Measurements from ENCODE around the gene DOK6. TPM values are rescaled to one million over a fixed set of nuclear protein-coding genes. Genes with fewer than 3 reads are reported as not detected.

The DOK6 gene
- total and polyA plus RNA-seq, 2 experiments from 2014 or later, result 0.29 to 0.42 TPM

DNA sequence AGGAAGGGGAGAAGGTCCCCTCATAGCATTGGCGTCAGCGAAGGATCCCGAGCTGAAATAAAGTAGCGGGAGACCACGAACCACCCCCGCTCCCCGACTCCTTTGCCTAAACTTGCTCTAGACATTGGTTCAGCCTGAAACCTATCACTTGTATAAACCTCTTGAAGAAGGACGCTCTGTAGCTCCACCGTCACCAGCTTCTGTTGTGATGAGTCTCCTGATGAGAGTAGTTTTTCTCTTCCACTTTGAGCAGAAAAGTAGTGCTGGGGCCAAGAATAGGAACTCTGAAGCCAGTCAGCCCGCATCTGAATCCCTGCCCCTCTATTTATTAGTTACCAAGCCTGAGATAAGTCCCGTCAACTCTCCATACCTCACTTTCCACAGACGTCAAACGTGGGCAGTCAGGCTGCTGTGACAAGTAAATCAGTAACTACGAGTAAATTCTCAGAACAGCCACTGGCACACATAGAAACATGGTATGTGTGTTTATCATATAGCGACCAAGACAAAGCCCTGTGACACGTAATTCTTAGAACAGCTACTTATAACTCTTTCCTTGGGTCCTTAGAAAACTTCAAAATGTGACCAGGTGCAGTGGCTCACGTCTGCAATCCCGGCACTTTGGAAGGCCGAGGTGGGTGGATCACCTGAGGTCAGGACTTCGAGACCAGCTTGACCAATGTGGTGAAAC is 485.3 kb downstream of the DOK6 start (continued):
- TF ChIP-seq, protein P1, sequence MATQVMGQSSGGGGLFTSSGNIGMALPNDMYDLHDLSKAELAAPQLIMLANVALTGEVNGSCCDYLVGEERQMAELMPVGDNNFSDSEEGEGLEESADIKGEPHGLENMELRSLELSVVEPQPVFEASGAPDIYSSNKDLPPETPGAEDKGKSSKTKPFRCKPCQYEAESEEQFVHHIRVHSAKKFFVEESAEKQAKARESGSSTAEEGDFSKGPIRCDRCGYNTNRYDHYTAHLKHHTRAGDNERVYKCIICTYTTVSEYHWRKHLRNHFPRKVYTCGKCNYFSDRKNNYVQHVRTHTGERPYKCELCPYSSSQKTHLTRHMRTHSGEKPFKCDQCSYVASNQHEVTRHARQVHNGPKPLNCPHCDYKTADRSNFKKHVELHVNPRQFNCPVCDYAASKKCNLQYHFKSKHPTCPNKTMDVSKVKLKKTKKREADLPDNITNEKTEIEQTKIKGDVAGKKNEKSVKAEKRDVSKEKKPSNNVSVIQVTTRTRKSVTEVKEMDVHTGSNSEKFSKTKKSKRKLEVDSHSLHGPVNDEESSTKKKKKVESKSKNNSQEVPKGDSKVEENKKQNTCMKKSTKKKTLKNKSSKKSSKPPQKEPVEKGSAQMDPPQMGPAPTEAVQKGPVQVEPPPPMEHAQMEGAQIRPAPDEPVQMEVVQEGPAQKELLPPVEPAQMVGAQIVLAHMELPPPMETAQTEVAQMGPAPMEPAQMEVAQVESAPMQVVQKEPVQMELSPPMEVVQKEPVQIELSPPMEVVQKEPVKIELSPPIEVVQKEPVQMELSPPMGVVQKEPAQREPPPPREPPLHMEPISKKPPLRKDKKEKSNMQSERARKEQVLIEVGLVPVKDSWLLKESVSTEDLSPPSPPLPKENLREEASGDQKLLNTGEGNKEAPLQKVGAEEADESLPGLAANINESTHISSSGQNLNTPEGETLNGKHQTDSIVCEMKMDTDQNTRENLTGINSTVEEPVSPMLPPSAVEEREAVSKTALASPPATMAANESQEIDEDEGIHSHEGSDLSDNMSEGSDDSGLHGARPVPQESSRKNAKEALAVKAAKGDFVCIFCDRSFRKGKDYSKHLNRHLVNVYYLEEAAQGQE (IDR thresholded peaks at IDR 0.05; ENCODE audit: unreplicated experiment), result no peak
- TF ChIP-seq NANOG (IDR thresholded peaks at IDR 0.05; ENCODE audit: borderline replicate concordance) (no peak), EZH2 (IDR thresholded peaks at IDR 0.05; ENCODE audit: low read depth, unreplicated experiment) (no peak), STAT1 (IDR thresholded peaks at IDR 0.05; ENCODE audit: unreplicated experiment) (no peak)
- TF ChIP-seq, protein P2, sequence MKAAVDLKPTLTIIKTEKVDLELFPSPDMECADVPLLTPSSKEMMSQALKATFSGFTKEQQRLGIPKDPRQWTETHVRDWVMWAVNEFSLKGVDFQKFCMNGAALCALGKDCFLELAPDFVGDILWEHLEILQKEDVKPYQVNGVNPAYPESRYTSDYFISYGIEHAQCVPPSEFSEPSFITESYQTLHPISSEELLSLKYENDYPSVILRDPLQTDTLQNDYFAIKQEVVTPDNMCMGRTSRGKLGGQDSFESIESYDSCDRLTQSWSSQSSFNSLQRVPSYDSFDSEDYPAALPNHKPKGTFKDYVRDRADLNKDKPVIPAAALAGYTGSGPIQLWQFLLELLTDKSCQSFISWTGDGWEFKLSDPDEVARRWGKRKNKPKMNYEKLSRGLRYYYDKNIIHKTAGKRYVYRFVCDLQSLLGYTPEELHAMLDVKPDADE (IDR thresholded peaks at IDR 0.05), result no peak
- TF ChIP-seq, protein P3, sequence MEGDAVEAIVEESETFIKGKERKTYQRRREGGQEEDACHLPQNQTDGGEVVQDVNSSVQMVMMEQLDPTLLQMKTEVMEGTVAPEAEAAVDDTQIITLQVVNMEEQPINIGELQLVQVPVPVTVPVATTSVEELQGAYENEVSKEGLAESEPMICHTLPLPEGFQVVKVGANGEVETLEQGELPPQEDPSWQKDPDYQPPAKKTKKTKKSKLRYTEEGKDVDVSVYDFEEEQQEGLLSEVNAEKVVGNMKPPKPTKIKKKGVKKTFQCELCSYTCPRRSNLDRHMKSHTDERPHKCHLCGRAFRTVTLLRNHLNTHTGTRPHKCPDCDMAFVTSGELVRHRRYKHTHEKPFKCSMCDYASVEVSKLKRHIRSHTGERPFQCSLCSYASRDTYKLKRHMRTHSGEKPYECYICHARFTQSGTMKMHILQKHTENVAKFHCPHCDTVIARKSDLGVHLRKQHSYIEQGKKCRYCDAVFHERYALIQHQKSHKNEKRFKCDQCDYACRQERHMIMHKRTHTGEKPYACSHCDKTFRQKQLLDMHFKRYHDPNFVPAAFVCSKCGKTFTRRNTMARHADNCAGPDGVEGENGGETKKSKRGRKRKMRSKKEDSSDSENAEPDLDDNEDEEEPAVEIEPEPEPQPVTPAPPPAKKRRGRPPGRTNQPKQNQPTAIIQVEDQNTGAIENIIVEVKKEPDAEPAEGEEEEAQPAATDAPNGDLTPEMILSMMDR (conservative IDR thresholded peaks at IDR 0.05; ENCODE audit: low read depth in 2 of 2), result no peak

DNA sequence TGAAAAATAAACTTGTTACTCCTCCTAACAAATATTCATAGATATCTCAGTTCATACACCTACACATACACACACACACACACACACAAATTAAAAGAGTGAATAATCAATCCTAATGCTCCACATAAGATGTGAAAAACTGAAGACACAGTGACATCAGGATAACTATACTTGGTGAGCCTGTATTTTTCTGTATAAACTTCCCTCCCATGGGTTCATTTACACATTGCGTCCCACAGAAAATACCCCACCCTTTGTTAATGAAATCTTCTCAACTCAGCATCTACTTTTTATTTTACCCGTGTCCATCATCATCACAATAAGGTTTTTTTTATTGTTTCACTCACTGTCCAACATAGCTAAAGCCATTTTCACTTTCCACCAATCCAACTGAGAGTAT is 486.6 kb downstream of the DOK6 start:
- no peaks in the 10 kb centered on the region for H3K36me3 Mint-ChIP-seq (ENCODE audit: low read depth)
- no peaks in the 10 kb centered on the region for H3K27me3 ChIP-seq (ENCODE audit: insufficient read depth)
- H3K4me1 Mint-ChIP-seq, result peaks cover 8% of the 10 kb centered on the region; the same call in 2 of the 3 replicates
- H3K27ac Mint-ChIP-seq, result no peak overlapping the region; the same call in 1 of the 2 replicates
- no peaks in the 10 kb centered on the region for H3K9me3 Mint-ChIP-seq
- H3K27ac ChIP-seq (ENCODE audit: low read depth), result no peak overlapping the region
- H3K9me2 ChIP-seq (ENCODE audit: insufficient read depth), result no peaks in the 10 kb centered on the region
- no peak overlapping the region for H3K4me2 ChIP-seq
- ATAC-seq (no peak), DNase-seq (ENCODE audit: low spot score) (no peak)
- no peaks in the 10 kb centered on the region for H3F3A ChIP-seq (replicated peaks; ENCODE audit: low read depth)
- no peaks in the 10 kb centered on the region for H3K4me1 ChIP-seq (ENCODE audit: insufficient read depth)
- no peak overlapping the region for H3K4me3 Mint-ChIP-seq
- peaks cover 4% of the 10 kb centered on the region for H3K27me3 Mint-ChIP-seq (ENCODE audit: insufficient read depth, low read depth, poor library complexity)
- no peaks in the 10 kb centered on the region for H3K79me2 ChIP-seq (replicated peaks; ENCODE audit: insufficient read depth)
- no peaks in the 10 kb centered on the region for H4K20me1 ChIP-seq (replicated peaks; ENCODE audit: insufficient read depth)
- no peak overlapping the region for H3K4me3 ChIP-seq
- H2AFZ ChIP-seq, result no peak overlapping the region
- H3K36me3 ChIP-seq (ENCODE audit: insufficient read depth), result no peaks in the 10 kb centered on the region
- no peak for TF ChIP-seq EZH2 (IDR thresholded peaks at IDR 0.05; ENCODE audit: low read depth, unreplicated experiment)
- TF ChIP-seq STAT1 (IDR thresholded peaks at IDR 0.05; ENCODE audit: unreplicated experiment), result no peak
- TF ChIP-seq JUNB (IDR thresholded peaks at IDR 0.05; ENCODE audit: unreplicated experiment), result no peak
- TF ChIP-seq ZNF331 (CRISPR knock-in tag; IDR thresholded peaks at IDR 0.05; ENCODE audit: low read depth), result no peak
- TF ChIP-seq, protein P4, sequence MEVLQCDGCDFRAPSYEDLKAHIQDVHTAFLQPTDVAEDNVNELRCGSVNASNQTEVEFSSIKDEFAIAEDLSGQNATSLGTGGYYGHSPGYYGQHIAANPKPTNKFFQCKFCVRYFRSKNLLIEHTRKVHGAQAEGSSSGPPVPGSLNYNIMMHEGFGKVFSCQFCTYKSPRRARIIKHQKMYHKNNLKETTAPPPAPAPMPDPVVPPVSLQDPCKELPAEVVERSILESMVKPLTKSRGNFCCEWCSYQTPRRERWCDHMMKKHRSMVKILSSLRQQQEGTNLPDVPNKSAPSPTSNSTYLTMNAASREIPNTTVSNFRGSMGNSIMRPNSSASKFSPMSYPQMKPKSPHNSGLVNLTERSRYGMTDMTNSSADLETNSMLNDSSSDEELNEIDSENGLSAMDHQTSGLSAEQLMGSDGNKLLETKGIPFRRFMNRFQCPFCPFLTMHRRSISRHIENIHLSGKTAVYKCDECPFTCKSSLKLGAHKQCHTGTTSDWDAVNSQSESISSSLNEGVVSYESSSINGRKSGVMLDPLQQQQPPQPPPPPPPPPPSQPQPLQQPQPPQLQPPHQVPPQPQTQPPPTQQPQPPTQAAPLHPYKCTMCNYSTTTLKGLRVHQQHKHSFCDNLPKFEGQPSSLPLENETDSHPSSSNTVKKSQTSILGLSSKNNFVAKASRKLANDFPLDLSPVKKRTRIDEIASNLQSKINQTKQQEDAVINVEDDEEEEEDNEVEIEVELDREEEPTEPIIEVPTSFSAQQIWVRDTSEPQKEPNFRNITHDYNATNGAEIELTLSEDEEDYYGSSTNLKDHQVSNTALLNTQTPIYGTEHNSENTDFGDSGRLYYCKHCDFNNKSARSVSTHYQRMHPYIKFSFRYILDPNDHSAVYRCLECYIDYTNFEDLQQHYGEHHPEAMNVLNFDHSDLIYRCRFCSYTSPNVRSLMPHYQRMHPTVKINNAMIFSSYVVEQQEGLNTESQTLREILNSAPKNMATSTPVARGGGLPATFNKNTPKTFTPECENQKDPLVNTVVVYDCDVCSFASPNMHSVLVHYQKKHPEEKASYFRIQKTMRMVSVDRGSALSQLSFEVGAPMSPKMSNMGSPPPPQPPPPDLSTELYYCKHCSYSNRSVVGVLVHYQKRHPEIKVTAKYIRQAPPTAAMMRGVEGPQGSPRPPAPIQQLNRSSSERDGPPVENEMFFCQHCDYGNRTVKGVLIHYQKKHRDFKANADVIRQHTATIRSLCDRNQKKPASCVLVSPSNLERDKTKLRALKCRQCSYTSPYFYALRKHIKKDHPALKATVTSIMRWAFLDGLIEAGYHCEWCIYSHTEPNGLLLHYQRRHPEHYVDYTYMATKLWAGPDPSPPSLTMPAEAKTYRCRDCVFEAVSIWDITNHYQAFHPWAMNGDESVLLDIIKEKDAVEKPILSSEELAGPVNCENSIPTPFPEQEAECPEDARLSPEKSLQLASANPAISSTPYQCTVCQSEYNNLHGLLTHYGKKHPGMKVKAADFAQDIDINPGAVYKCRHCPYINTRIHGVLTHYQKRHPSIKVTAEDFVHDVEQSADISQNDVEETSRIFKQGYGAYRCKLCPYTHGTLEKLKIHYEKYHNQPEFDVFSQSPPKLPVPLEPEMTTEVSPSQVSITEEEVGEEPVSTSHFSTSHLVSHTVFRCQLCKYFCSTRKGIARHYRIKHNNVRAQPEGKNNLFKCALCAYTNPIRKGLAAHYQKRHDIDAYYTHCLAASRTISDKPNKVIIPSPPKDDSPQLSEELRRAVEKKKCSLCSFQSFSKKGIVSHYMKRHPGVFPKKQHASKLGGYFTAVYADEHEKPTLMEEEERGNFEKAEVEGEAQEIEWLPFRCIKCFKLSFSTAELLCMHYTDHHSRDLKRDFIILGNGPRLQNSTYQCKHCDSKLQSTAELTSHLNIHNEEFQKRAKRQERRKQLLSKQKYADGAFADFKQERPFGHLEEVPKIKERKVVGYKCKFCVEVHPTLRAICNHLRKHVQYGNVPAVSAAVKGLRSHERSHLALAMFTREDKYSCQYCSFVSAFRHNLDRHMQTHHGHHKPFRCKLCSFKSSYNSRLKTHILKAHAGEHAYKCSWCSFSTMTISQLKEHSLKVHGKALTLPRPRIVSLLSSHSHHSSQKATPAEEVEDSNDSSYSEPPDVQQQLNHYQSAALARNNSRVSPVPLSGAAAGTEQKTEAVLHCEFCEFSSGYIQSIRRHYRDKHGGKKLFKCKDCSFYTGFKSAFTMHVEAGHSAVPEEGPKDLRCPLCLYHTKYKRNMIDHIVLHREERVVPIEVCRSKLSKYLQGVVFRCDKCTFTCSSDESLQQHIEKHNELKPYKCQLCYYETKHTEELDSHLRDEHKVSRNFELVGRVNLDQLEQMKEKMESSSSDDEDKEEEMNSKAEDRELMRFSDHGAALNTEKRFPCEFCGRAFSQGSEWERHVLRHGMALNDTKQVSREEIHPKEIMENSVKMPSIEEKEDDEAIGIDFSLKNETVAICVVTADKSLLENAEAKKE (CRISPR knock-in tag; IDR thresholded peaks at IDR 0.05), result no peak
